ENCODE measurements around the gene TMC2. TPM values are rescaled to one million over a fixed set of nuclear protein-coding genes. Genes with fewer than 3 reads are reported as not detected.
A peak's percentile ranks its signal among the peaks of the same experiment; 100 is the strongest.

Gene TMC2
- total RNA-seq, 1 donor from 2014 or later, result not detected

GRCh38 chr20:2602046-2602735 lies 65.8 kb downstream of the TMC2 start:
- intact Hi-C loops (cut with DNase I), result no loop called here
- TF ChIP-seq POLR2AphosphoS5 (IDR thresholded peaks at IDR 0.05; ENCODE audit: insufficient read depth in 1 of 2, low read depth in 1 of 2) (no peak), CTCF (IDR thresholded peaks at IDR 0.05) (no peak)

GRCh38 chr20:2602746-2603145 lies 66.4 kb downstream of the TMC2 start:
- TF ChIP-seq POLR2A (IDR thresholded peaks at IDR 0.05) (no peak), CTCF (IDR thresholded peaks at IDR 0.05) (no peak), POLR2AphosphoS5 (IDR thresholded peaks at IDR 0.05; ENCODE audit: insufficient read depth in 1 of 2, low read depth in 1 of 2) (no peak)
- no peaks in the 10 kb centered on the region for H3K27me3 ChIP-seq
- H3K36me3 ChIP-seq, result no peaks in the 10 kb centered on the region
- H3K27ac ChIP-seq, result no peak overlapping the region
- H3K9me3 ChIP-seq, result no peaks in the 10 kb centered on the region
- intact Hi-C loops (cut with DNase I), result no loop called here
- H3K4me1 ChIP-seq, result no peaks in the 10 kb centered on the region
- DNase-seq (ENCODE audit: extremely low spot score in 2 of 2), result peak in 1 of 2 donors; percentile 7
- H3K4me3 ChIP-seq, result no peak overlapping the region

More at GRCh38 chr20:2602046-2602735, 65.8 kb downstream of the TMC2 start:
- H3K4me3 ChIP-seq, result no peak overlapping the region
- DNase-seq (ENCODE audit: extremely low spot score in 2 of 2), result no peak
- H3K27me3 ChIP-seq, result no peaks in the 10 kb centered on the region
- no peak overlapping the region for H3K27ac ChIP-seq
- no peaks in the 10 kb centered on the region for H3K9me3 ChIP-seq
- H3K36me3 ChIP-seq, result no peaks in the 10 kb centered on the region
- H3K4me1 ChIP-seq, result no peaks in the 10 kb centered on the region

GRCh38 chr20:2603816-2604505 lies 67.6 kb downstream of the TMC2 start:
- no peaks in the 10 kb centered on the region for H3K4me1 ChIP-seq
- no peaks in the 10 kb centered on the region for H3K27me3 ChIP-seq
- H3K27ac ChIP-seq, result no peak overlapping the region
- H3K4me3 ChIP-seq, result no peak overlapping the region
- no peaks in the 10 kb centered on the region for H3K36me3 ChIP-seq
- TF ChIP-seq POLR2AphosphoS5 (IDR thresholded peaks at IDR 0.05; ENCODE audit: insufficient read depth in 1 of 2, low read depth in 1 of 2), result no peak
- TF ChIP-seq CTCF (IDR thresholded peaks at IDR 0.05), result no peak
- TF ChIP-seq POLR2A (IDR thresholded peaks at IDR 0.05), result no peak
- H3K9me3 ChIP-seq, result no peaks in the 10 kb centered on the region
- peak in 1 of 2 donors; percentile 72 for DNase-seq (ENCODE audit: extremely low spot score in 2 of 2)
- intact Hi-C loops (cut with DNase I), result no loop called here

GRCh38 chr20:2604506-2604835 lies 68.1 kb downstream of the TMC2 start:
- Histone ChIP-seq H3K4me3 (no peak overlapping the region), H3K36me3 (no peaks in the 10 kb centered on the region), H3K4me1 (no peaks in the 10 kb centered on the region), H3K9me3 (no peaks in the 10 kb centered on the region), H3K27me3 (no peaks in the 10 kb centered on the region), H3K27ac (no peak overlapping the region)
- TF ChIP-seq POLR2A (IDR thresholded peaks at IDR 0.05), result no peak
- TF ChIP-seq CTCF (IDR thresholded peaks at IDR 0.05), result no peak
- TF ChIP-seq POLR2AphosphoS5 (IDR thresholded peaks at IDR 0.05; ENCODE audit: insufficient read depth in 1 of 2, low read depth in 1 of 2), result no peak
- no peak for DNase-seq (ENCODE audit: extremely low spot score in 2 of 2)
- intact Hi-C loops (cut with DNase I), result no loop called here

- TF ChIP-seq POLR2AphosphoS5 (IDR thresholded peaks at IDR 0.05; ENCODE audit: insufficient read depth in 1 of 2, low read depth in 1 of 2) (no peak), POLR2A (IDR thresholded peaks at IDR 0.05) (no peak), CTCF (IDR thresholded peaks at IDR 0.05) (no peak)
- no peak for DNase-seq (ENCODE audit: extremely low spot score in 2 of 2)
- no peaks in the 10 kb centered on the region for H3K4me1 ChIP-seq
- H3K27me3 ChIP-seq, result no peaks in the 10 kb centered on the region
- no peak overlapping the region for H3K27ac ChIP-seq
- no peaks in the 10 kb centered on the region for H3K9me3 ChIP-seq
- H3K4me3 ChIP-seq, result no peak overlapping the region
- intact Hi-C loops (cut with DNase I), result no loop called here
- no peaks in the 10 kb centered on the region for H3K36me3 ChIP-seq
These were observed 70.2 kb downstream of the TMC2 start for GRCh38 chr20:2606507-2607006.

All from vagina (tissue), 2 donors.